Activated CD4-positive, alpha-beta T cell treated with anti-CD3 and anti-CD28 coated beads for 1 hour (primary cell): ENCODE results near the gene STK36.

ENCODE experiments used
- DNase-seq: peaks from one replicate; pipeline ENCODE4 v3.0.0-alpha.2; 2020

The STK36 gene

GRCh38 chr2:218748741-218749441 is 77.0 kb downstream of the STK36 start:
- no peak for DNase-seq
